Trophoblast cell (in vitro differentiated cells and primary cell): Measurements from ENCODE around the gene GCN1.

ENCODE experiments used
- DNase-seq, 2 donors: peaks; one replicate each; pipeline ENCODE4 v3.0.0-alpha.2; 2016
- H2AFZ ChIP-seq: 2 replicates; pipeline ENCODE4 v1.6.1; 2013; ENCODE audit warnings: low read length, moderate library complexity, mild to moderate bottlenecking; ENCODE audit not compliant: insufficient read depth, poor library complexity
- H2AK5ac ChIP-seq: 2 replicates; pipeline ENCODE4 v1.6.1; 2013; ENCODE audit warnings: mild to moderate bottlenecking, low read length
- H2BK120ac ChIP-seq: 2 replicates; pipeline ENCODE4 v1.6.1; 2013; ENCODE audit warnings: low read length, mild to moderate bottlenecking, moderate library complexity; ENCODE audit not compliant: insufficient read depth, poor library complexity
- H2BK12ac ChIP-seq: 2 replicates; pipeline ENCODE4 v1.6.1; 2013; ENCODE audit warnings: mild to moderate bottlenecking, low read length, moderate library complexity
- H2BK5ac ChIP-seq: 2 replicates; pipeline ENCODE4 v1.6.1; 2013; ENCODE audit warnings: low read length, low read depth, moderate library complexity, mild to moderate bottlenecking; ENCODE audit not compliant: poor library complexity
- H3K14ac ChIP-seq: 2 replicates; pipeline ENCODE4 v1.6.1; 2013; ENCODE audit warnings: mild to moderate bottlenecking, low read length
- H3K18ac ChIP-seq: 2 replicates; pipeline ENCODE4 v1.6.1; 2013; ENCODE audit warnings: mild to moderate bottlenecking, low read length
- H3K23ac ChIP-seq: 2 replicates; pipeline ENCODE4 v1.6.1; 2013; ENCODE audit warnings: low read length
- H3K27ac ChIP-seq: 2 replicates; pipeline ENCODE4 v1.5.1; 2013; ENCODE audit warnings: low read depth, mild to moderate bottlenecking, inconsistent platforms, low read length, moderate library complexity
- H3K27me3 ChIP-seq: 2 replicates; pipeline ENCODE4 v1.6.1; 2013; ENCODE audit warnings: inconsistent platforms, mild to moderate bottlenecking, low read length, moderate library complexity; ENCODE audit not compliant: insufficient read depth
- H3K36me3 ChIP-seq, 2 experiments: 1 replicate in 1 of 2; 2 replicates in 1 of 2; pipeline ENCODE4 v1.6.1; 2013; ENCODE audit warnings: low read length in 2 of 2, mild to moderate bottlenecking in 2 of 2, moderate library complexity in 1 of 2; ENCODE audit not compliant: insufficient read depth in 2 of 2, control insufficient read depth in 1 of 2
- H3K4ac ChIP-seq: 2 replicates; pipeline ENCODE4 v1.6.1; 2013; ENCODE audit warnings: low read depth, mild to moderate bottlenecking, low read length, moderate library complexity
- H3K4me1 ChIP-seq, 2 experiments: 1 replicate in 1 of 2; 2 replicates in 1 of 2; pipeline ENCODE4 v1.6.1; 2013; ENCODE audit warnings: low read length in 2 of 2, mild to moderate bottlenecking in 2 of 2, moderate library complexity in 1 of 2; ENCODE audit not compliant: insufficient read depth in 2 of 2, control insufficient read depth in 1 of 2
- H3K4me2 ChIP-seq: 2 replicates; pipeline ENCODE4 v1.6.1; 2013; ENCODE audit warnings: inconsistent platforms, mild to moderate bottlenecking, low read length, moderate library complexity
- H3K4me3 ChIP-seq: 2 replicates; pipeline ENCODE4 v1.5.1; 2013; ENCODE audit warnings: mild to moderate bottlenecking, low read depth, low read length, inconsistent platforms
- H3K79me1 ChIP-seq: one replicate; pipeline ENCODE4 v1.6.1; 2013; ENCODE audit warnings: low read length
- H3K79me2 ChIP-seq: 2 replicates; pipeline ENCODE4 v1.6.1; 2013; ENCODE audit warnings: low read length, mild to moderate bottlenecking; ENCODE audit not compliant: control insufficient read depth, insufficient read depth, poor library complexity
- H3K9ac ChIP-seq: 2 replicates; pipeline ENCODE4 v1.6.1; 2013; ENCODE audit warnings: mild to moderate bottlenecking, low read length
- H3K9me3 ChIP-seq: 2 replicates; pipeline ENCODE4 v1.6.1; 2013; ENCODE audit warnings: low read depth, mild to moderate bottlenecking, control low read depth, inconsistent platforms, low read length; ENCODE audit not compliant: insufficient read depth
- H4K12ac ChIP-seq: 2 replicates; pipeline ENCODE4 v1.6.1; 2013; ENCODE audit warnings: low read depth, mild to moderate bottlenecking, low read length, moderate library complexity
- H4K8ac ChIP-seq: 2 replicates; pipeline ENCODE4 v1.6.1; 2013; ENCODE audit warnings: low read depth, mild to moderate bottlenecking, low read length, moderate library complexity
- H4K91ac ChIP-seq: one replicate; pipeline ENCODE4 v1.6.1; 2013; ENCODE audit warnings: low read depth, mild to moderate bottlenecking, low read length, moderate library complexity
- WGBS: extraction: QIAGEN DNeasy Blood & Tissue Kit; methylation state at CpG from one replicate; pipeline ENCODE4 v1.1.7; 2013; ENCODE audit warnings: missing lambda C conversion rate; ENCODE audit not compliant: insufficient read length, insufficient coverage; ENCODE audit errors: extremely low coverage; 5-methylcytosine and 5-hydroxymethylcytosine counted together

GCN1 gene

GRCh38 chr12:120103044-120103338 lies 91.5 kb downstream of the GCN1 start:
- H3K27me3 ChIP-seq: no peaks in the 10 kb centered on the region
- H2BK12ac ChIP-seq: no peak overlapping the region
- no peak overlapping the region for H3K4me3 ChIP-seq
- H3K79me1 ChIP-seq: no peaks in the 10 kb centered on the region
- H2AFZ ChIP-seq: peak overlapping the region; percentile 40
- no peak overlapping the region for H3K4ac ChIP-seq
- no peak overlapping the region for H4K91ac ChIP-seq
- H3K9me3 ChIP-seq: peaks cover 2% of the 10 kb centered on the region
- H3K79me2 ChIP-seq: peaks cover 7% of the 10 kb centered on the region
- H3K36me3 ChIP-seq: peaks cover 60 to 67% of the 10 kb centered on the region in 2 experiments
- no peak overlapping the region for H3K14ac ChIP-seq
- no peak for DNase-seq
- H3K27ac ChIP-seq: no peak overlapping the region
- H4K12ac ChIP-seq: no peak overlapping the region
- no peak overlapping the region for H3K23ac ChIP-seq
- no CpG with 5 or more reads among the region's 11 CpGs for WGBS
- no peak overlapping the region for H2BK5ac ChIP-seq
- no peak overlapping the region for H2BK120ac ChIP-seq
- no peak overlapping the region for H4K8ac ChIP-seq
- H3K4me2 ChIP-seq: no peak overlapping the region
- H3K18ac ChIP-seq: peak overlapping the region; percentile 38
- no peak overlapping the region for H2AK5ac ChIP-seq
- peaks cover 16 to 18% of the 10 kb centered on the region in 2 experiments for H3K4me1 ChIP-seq
- no peak overlapping the region for H3K9ac ChIP-seq

- Histone ChIP-seq H3K14ac (no peak overlapping the region), H3K27me3 (no peaks in the 10 kb centered on the region), H4K12ac (no peak overlapping the region), H3K4me1 (peaks cover 16 to 18% of the 10 kb centered on the region in 2 experiments), H2BK5ac (no peak overlapping the region), H3K4ac (peak overlapping the region; percentile 37), H3K9ac (no peak overlapping the region), H4K91ac (no peak overlapping the region), H2AK5ac (no peak overlapping the region), H3K4me2 (no peak overlapping the region), H3K79me2 (peaks cover 7% of the 10 kb centered on the region), H3K27ac (no peak overlapping the region), H3K4me3 (no peak overlapping the region), H3K36me3 (peaks cover 59 to 67% of the 10 kb centered on the region in 2 experiments), H3K23ac (no peak overlapping the region), H2AFZ (peak overlapping the region; percentile 40), H2BK12ac (no peak overlapping the region), H2BK120ac (no peak overlapping the region), H3K9me3 (peaks cover 1% of the 10 kb centered on the region), H3K79me1 (no peaks in the 10 kb centered on the region), H4K8ac (no peak overlapping the region), H3K18ac (peak overlapping the region; percentile 17)
- no peak for DNase-seq
- no CpG with 5 or more reads among the region's 30 CpGs for WGBS
These were observed 92.1 kb downstream of the GCN1 start for GRCh38 chr12:120102189-120103043.

GRCh38 chr12:120101617-120102016 lies 92.9 kb downstream of the GCN1 start:
- H3K79me1 ChIP-seq: no peaks in the 10 kb centered on the region
- peaks cover 7% of the 10 kb centered on the region for H3K79me2 ChIP-seq
- no peaks in the 10 kb centered on the region for H3K27me3 ChIP-seq
- no peak overlapping the region for H3K4ac ChIP-seq
- H2AFZ ChIP-seq: no peak overlapping the region
- peaks cover 66 to 75% of the 10 kb centered on the region in 2 experiments for H3K36me3 ChIP-seq
- H3K9me3 ChIP-seq: peaks cover 1% of the 10 kb centered on the region
- no peak overlapping the region for H2BK120ac ChIP-seq
- no peak overlapping the region for H3K4me3 ChIP-seq
- H4K12ac ChIP-seq: no peak overlapping the region
- H3K14ac ChIP-seq: no peak overlapping the region
- H4K8ac ChIP-seq: no peak overlapping the region
- DNase-seq: peak in 1 of 2 donors; percentile 11
- WGBS: no CpG with 5 or more reads among the region's 13 CpGs
- H3K4me2 ChIP-seq: no peak overlapping the region
- H4K91ac ChIP-seq: no peak overlapping the region
- H2AK5ac ChIP-seq: no peak overlapping the region
- H3K4me1 ChIP-seq: peaks cover 16 to 18% of the 10 kb centered on the region in 2 experiments
- peak overlapping the region; percentile 8 for H3K18ac ChIP-seq
- H3K23ac ChIP-seq: no peak overlapping the region
- no peak overlapping the region for H2BK5ac ChIP-seq
- H3K9ac ChIP-seq: no peak overlapping the region
- no peak overlapping the region for H3K27ac ChIP-seq
- H2BK12ac ChIP-seq: no peak overlapping the region

GRCh38 chr12:120101182-120101581 lies 93.3 kb downstream of the GCN1 start:
- no peak overlapping the region for H3K27ac ChIP-seq
- H4K91ac ChIP-seq: no peak overlapping the region
- H3K79me1 ChIP-seq: no peaks in the 10 kb centered on the region
- no peak overlapping the region for H2AFZ ChIP-seq
- peaks cover 16 to 18% of the 10 kb centered on the region in 2 experiments for H3K4me1 ChIP-seq
- no peak overlapping the region for H2BK120ac ChIP-seq
- no peak overlapping the region for H3K4me2 ChIP-seq
- H3K14ac ChIP-seq: no peak overlapping the region
- no peak overlapping the region for H2BK5ac ChIP-seq
- no peak overlapping the region for H3K9ac ChIP-seq
- no peak overlapping the region for H3K18ac ChIP-seq
- H3K23ac ChIP-seq: no peak overlapping the region
- H3K4ac ChIP-seq: no peak overlapping the region
- no CpG with 5 or more reads among the region's 11 CpGs for WGBS
- H3K4me3 ChIP-seq: no peak overlapping the region
- no peak overlapping the region for H4K12ac ChIP-seq
- DNase-seq: no peak
- no peak overlapping the region for H4K8ac ChIP-seq
- H3K27me3 ChIP-seq: no peaks in the 10 kb centered on the region
- H3K36me3 ChIP-seq: peaks cover 70 to 79% of the 10 kb centered on the region in 2 experiments
- H2BK12ac ChIP-seq: no peak overlapping the region
- H2AK5ac ChIP-seq: no peak overlapping the region
- peaks cover 1% of the 10 kb centered on the region for H3K9me3 ChIP-seq
- peaks cover 7% of the 10 kb centered on the region for H3K79me2 ChIP-seq
